ENCODE data around the gene ILRUN.
"Not testable (repeated sequence)": the region's sequence is repeated elsewhere in the genome, so short reads cannot be mapped to it uniquely, and the experiment has no call there.

Gene ILRUN

DNA sequence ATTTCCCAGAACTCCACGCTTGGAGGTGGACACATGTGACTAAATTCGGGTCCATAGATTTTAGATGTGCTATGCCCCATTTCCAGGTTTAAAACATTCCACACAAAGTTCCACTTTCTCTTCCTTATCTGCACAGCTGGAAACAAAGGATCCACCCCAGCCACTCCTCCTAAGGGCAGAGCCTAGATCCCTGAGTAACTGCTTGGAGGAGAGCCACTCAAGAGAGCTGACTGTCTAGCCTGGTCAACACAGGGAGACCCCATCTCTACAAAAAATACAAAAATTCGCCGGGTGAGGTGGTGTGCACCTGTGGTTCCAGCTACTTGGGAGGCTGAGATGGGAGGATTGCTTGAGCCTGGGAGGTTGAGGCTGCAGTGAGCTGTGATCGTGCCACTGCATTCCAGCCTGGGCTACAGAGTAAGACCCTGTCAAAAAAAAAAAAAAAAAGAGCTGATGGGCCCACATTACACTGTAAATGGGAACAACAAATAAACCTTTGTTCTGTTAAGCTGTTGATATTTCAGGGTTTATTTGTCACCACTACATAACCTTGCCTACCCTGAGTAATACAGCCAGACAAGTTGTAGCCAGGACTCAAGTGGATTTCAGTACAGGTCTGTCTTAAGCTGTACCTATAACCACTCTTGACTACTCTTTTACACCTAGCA lies 35.0 kb upstream of the ILRUN start:
- ChIA-PET POLR2A (interaction anchor here (2.1 kb wide), 1 partner anchor 25 kb away, joined by 8 read pairs; the partner anchor contains the start of gene SNRPC), CTCF (interaction anchor here (0.6 kb wide), 1 partner anchor 201 kb away, joined by 3 read pairs; no protein-coding TSS in a partner anchor)
- DNase-seq (ENCODE audit: extremely low spot score) = no peak
- TF ChIP-seq NFRKB (IDR thresholded peaks at IDR 0.05) = no peak
- no peak for TF ChIP-seq TARDBP (IDR thresholded peaks at IDR 0.05)
- TF ChIP-seq L3MBTL2 (conservative IDR thresholded peaks at IDR 0.05) = no peak
- TF ChIP-seq ARNT (IDR thresholded peaks at IDR 0.05) = no peak
- TF ChIP-seq, protein P1, sequence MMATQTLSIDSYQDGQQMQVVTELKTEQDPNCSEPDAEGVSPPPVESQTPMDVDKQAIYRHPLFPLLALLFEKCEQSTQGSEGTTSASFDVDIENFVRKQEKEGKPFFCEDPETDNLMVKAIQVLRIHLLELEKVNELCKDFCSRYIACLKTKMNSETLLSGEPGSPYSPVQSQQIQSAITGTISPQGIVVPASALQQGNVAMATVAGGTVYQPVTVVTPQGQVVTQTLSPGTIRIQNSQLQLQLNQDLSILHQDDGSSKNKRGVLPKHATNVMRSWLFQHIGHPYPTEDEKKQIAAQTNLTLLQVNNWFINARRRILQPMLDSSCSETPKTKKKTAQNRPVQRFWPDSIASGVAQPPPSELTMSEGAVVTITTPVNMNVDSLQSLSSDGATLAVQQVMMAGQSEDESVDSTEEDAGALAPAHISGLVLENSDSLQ (IDR thresholded peaks at IDR 0.05) = no peak

DNA sequence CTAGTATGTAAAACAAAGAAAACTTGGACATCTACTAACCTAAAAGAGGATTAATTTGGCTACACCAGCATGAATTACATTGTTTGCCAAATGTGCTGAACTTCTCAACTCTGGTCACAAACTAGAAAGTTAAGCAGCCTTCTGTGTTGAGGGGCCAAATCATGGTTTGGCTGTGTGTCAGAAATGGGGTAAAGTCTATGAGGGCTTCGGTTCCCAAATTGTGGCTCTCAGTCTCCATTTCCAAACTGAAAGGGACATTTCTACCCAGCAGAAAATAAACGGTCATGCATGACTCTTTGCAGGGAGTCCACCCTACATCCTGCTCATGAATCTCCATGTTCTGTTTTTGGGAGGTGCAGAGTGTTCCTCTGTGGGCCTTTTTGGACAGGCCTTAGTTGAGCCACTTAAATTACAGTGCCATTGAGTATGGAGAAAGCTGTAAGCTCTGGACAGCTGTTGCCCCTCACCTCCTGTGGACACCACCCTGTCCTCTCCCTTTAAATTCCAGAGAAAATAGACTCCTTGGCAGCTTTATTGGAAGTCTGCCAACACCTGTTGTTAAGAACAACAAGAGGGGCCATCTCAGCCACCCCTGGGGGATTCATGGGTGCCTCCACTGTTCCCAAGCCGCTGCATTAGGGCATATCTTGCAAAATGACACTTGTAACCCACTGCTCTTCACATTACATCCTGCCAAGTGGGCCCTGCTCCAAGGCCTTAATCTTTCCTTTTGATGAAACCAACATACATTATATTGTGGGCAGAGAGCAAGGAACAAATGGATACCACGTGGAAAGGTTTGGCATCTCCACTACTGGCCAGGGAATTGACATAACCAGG lies 33.3 kb upstream of the ILRUN start:
- no peak for DNase-seq (ENCODE audit: extremely low spot score)
- POLR2A ChIA-PET = no interaction called here
- TF ChIP-seq TARDBP (IDR thresholded peaks at IDR 0.05) = no peak
- TF ChIP-seq HDGF (IDR thresholded peaks at IDR 0.05; ENCODE audit: borderline replicate concordance) = no peak
- no peak for TF ChIP-seq L3MBTL2 (conservative IDR thresholded peaks at IDR 0.05)
- TF ChIP-seq FOXA1 (IDR thresholded peaks at IDR 0.05) = no peak
- TF ChIP-seq FOXM1 (IDR thresholded peaks at IDR 0.05; ENCODE audit: borderline replicate concordance) = no peak
- TF ChIP-seq CTBP1 (IDR thresholded peaks at IDR 0.05; ENCODE audit: borderline replicate concordance) = no peak
- no peak for TF ChIP-seq ZNF384 (IDR thresholded peaks at IDR 0.05)
- no peak for TF ChIP-seq BHLHE40 (IDR thresholded peaks at IDR 0.05; ENCODE audit: borderline replicate concordance)
- no peak for TF ChIP-seq LEF1 (IDR thresholded peaks at IDR 0.05; ENCODE audit: borderline replicate concordance)
- TF ChIP-seq NFRKB (IDR thresholded peaks at IDR 0.05) = no peak
- no peak for TF ChIP-seq FOXK2 (IDR thresholded peaks at IDR 0.05)
- no peak for TF ChIP-seq SP1 (IDR thresholded peaks at IDR 0.05)
- TF ChIP-seq, protein P1 (IDR thresholded peaks at IDR 0.05) = no peak
- no peak for TF ChIP-seq SUZ12 (IDR thresholded peaks at IDR 0.05)
- TF ChIP-seq ARNT (IDR thresholded peaks at IDR 0.05) = no peak
- no peak for TF ChIP-seq ELF4 (IDR thresholded peaks at IDR 0.05)
- CTCF ChIA-PET = no interaction called here

DNA sequence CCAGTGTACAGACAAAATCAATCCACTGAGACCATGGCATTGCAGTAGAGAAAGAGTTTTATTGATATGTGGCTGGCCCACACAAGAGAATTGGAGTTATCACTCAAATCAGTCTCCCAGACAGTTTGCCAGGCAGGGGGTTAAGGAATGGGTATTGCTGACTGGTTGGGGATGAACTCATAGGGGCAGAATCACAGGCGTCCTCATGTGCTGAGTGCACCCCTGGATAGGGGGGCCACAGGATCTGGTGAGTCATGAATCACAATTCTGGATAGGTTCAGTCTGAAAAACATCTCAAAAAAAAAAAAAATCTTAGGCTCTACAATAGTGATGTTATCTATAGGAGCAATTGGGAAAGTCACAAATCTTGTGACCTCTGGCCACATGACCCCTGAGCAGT lies 29.5 kb upstream of the ILRUN start:
- TF ChIP-seq NFRKB (IDR thresholded peaks at IDR 0.05) (no peak), ZNF384 (IDR thresholded peaks at IDR 0.05) (no peak), ARNT (IDR thresholded peaks at IDR 0.05) (no peak), FOXM1 (IDR thresholded peaks at IDR 0.05; ENCODE audit: borderline replicate concordance) (no peak), FOXK2 (IDR thresholded peaks at IDR 0.05) (no peak)
- CTCF ChIA-PET = no interaction called here
- POLR2A ChIA-PET = no interaction called here

DNA sequence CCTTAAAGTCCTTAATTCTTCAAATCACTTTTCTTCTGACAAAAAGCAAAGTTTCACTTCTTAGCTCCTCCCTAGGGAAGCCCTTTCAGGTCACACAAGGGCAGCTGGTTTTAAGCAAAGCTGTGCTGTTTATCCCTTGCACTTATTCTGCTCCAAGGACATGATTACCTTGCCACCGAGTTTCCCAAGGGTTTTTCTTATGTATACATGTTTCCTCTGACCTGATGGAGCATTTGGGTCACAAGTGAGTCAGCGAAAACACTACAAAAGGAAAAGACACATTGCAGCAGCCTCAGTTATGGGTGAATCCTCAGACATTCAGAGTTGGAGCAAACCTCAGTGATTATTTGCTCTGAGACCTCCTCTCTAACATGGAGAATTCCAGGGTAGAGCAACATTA lies 26.6 kb upstream of the ILRUN start:
- TF ChIP-seq CTBP1 (IDR thresholded peaks at IDR 0.05; ENCODE audit: borderline replicate concordance) (no peak), ARNT (IDR thresholded peaks at IDR 0.05) (no peak), HDGF (IDR thresholded peaks at IDR 0.05; ENCODE audit: borderline replicate concordance) (no peak), ELF4 (IDR thresholded peaks at IDR 0.05) (no peak), FOXM1 (IDR thresholded peaks at IDR 0.05; ENCODE audit: borderline replicate concordance) (no peak), BHLHE40 (IDR thresholded peaks at IDR 0.05; ENCODE audit: borderline replicate concordance) (no peak), LEF1 (IDR thresholded peaks at IDR 0.05; ENCODE audit: borderline replicate concordance) (no peak), SUZ12 (IDR thresholded peaks at IDR 0.05) (no peak), NFRKB (IDR thresholded peaks at IDR 0.05) (no peak), FOXA1 (IDR thresholded peaks at IDR 0.05) (no peak), L3MBTL2 (conservative IDR thresholded peaks at IDR 0.05) (no peak), TARDBP (IDR thresholded peaks at IDR 0.05) (no peak), FOXK2 (IDR thresholded peaks at IDR 0.05) (no peak), ZNF384 (IDR thresholded peaks at IDR 0.05) (no peak), SP1 (IDR thresholded peaks at IDR 0.05) (no peak)
- TF ChIP-seq, protein P1 (IDR thresholded peaks at IDR 0.05) = no peak
- CTCF ChIA-PET = no interaction called here
- no peak for DNase-seq (ENCODE audit: extremely low spot score)
- POLR2A ChIA-PET = no interaction called here

More for the DNA sequence above, 29.5 kb upstream of the ILRUN start:
- no peak for DNase-seq (ENCODE audit: extremely low spot score)

DNA sequence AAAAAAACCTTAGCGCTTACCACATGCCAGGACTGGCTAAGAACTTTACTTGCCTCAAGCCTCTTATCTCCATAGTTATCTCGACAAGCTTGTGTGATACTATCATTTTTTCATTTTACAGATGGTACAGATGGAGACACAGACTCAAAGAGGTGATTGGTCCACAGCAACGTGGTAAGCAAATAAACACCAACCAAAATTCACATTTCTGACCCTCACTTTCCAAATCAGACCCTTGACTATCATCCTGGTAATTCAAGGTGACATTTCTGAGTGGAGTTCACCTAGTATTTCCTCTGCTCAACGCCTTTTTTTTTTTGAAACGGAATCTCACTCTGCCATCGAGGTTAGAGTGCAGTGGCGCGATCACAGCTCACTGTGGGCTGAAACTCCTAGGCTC lies 25.9 kb upstream of the ILRUN start:
- POLR2A ChIA-PET = no interaction called here
- no peak for DNase-seq (ENCODE audit: extremely low spot score)
- CTCF ChIA-PET = no interaction called here
- TF ChIP-seq, protein P1 (IDR thresholded peaks at IDR 0.05) = no peak
- TF ChIP-seq LEF1 (IDR thresholded peaks at IDR 0.05; ENCODE audit: borderline replicate concordance) (no peak), BHLHE40 (IDR thresholded peaks at IDR 0.05; ENCODE audit: borderline replicate concordance) (no peak), SUZ12 (IDR thresholded peaks at IDR 0.05) (no peak), FOXA1 (IDR thresholded peaks at IDR 0.05) (no peak), L3MBTL2 (conservative IDR thresholded peaks at IDR 0.05) (no peak), TARDBP (IDR thresholded peaks at IDR 0.05) (no peak), ARNT (IDR thresholded peaks at IDR 0.05) (no peak), CTBP1 (IDR thresholded peaks at IDR 0.05; ENCODE audit: borderline replicate concordance) (no peak), HDGF (IDR thresholded peaks at IDR 0.05; ENCODE audit: borderline replicate concordance) (no peak), ELF4 (IDR thresholded peaks at IDR 0.05) (no peak), FOXM1 (IDR thresholded peaks at IDR 0.05; ENCODE audit: borderline replicate concordance) (no peak), NFRKB (IDR thresholded peaks at IDR 0.05) (no peak), SP1 (IDR thresholded peaks at IDR 0.05) (no peak), ZNF384 (IDR thresholded peaks at IDR 0.05) (no peak)

DNA sequence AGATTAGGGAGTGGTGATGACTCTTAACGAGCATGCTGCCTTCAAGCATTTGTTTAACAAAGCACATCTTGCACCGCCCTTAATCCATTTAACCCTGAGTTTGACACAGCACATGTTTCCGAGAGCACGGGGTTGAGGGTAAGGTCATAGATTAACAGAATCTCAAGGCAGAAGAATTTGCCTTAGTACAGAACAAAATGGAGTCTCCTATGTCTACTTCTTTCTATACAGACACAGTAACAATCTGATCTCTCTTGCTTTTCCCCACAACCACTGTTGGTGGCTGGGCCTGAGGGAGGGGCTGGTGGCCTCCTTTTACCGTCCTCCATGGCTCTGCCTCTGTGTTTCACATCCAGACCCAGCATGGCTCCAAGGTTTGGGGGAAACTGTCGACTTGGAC lies 23.6 kb upstream of the ILRUN start:
- CTCF ChIA-PET; POLR2A ChIA-PET; DNase-seq (ENCODE audit: extremely low spot score): not testable (repeated sequence)

DNA sequence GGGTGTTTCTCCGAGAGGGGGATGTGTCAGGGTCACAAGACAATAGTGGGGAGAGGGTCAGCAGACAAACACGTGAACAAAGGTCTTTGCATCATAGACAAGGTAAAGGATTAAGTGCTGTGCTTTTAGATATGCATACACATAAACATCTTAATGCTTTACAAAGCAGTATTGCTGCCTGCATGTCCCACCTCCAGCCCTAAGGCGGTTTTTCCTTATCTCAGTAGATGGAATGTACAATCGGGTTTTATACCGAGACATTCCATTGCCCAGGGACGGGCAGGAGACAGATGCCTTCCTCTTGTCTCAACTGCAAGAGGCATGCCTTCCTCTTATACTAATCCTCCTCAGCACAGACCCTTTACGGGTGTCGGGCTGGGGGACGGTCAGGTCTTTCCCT lies 23.1 kb upstream of the ILRUN start:
- CTCF ChIA-PET; DNase-seq (ENCODE audit: extremely low spot score): not testable (repeated sequence)

More for the DNA sequence above, 23.1 kb upstream of the ILRUN start:
- POLR2A ChIA-PET = not testable (repeated sequence)
